Measurements from ENCODE around the gene RABGAP1L.

RABGAP1L gene

DNA sequence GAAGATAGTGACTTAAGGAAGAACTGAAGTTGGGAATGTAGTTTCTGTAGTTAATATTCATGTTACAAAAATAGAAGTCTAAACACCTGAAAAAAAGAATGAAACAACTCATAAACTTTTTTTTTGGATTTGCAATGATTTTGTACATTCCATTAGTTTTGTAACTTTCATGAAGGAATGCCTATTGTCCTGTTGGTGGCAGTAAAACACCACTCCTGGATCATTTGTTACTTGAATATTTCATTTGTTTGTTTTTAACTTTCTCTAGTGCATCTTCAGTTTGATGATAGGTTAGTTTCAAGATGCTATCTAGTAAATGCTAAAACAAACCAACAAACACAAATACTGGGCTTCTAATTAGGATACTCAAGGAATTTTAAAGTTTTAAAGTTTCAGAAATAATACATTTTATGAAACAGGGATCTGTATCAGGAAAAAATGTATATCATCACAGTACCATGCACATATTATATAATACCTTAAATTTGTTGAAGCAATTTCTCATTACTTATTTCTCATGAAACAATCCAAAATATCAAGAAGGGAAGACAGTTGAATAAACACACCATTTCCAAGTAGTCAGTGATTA is 610.7 kb downstream of the RABGAP1L start:
- TF ChIP-seq, protein P1, sequence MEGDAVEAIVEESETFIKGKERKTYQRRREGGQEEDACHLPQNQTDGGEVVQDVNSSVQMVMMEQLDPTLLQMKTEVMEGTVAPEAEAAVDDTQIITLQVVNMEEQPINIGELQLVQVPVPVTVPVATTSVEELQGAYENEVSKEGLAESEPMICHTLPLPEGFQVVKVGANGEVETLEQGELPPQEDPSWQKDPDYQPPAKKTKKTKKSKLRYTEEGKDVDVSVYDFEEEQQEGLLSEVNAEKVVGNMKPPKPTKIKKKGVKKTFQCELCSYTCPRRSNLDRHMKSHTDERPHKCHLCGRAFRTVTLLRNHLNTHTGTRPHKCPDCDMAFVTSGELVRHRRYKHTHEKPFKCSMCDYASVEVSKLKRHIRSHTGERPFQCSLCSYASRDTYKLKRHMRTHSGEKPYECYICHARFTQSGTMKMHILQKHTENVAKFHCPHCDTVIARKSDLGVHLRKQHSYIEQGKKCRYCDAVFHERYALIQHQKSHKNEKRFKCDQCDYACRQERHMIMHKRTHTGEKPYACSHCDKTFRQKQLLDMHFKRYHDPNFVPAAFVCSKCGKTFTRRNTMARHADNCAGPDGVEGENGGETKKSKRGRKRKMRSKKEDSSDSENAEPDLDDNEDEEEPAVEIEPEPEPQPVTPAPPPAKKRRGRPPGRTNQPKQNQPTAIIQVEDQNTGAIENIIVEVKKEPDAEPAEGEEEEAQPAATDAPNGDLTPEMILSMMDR (IDR thresholded peaks at IDR 0.05; ENCODE audit: insufficient read depth, missing control alignments): peak; percentile 97
- no peak for DNase-seq (ENCODE audit: insufficient read length, low spot score)
- peak; percentile 99 for FAIRE-seq

DNA sequence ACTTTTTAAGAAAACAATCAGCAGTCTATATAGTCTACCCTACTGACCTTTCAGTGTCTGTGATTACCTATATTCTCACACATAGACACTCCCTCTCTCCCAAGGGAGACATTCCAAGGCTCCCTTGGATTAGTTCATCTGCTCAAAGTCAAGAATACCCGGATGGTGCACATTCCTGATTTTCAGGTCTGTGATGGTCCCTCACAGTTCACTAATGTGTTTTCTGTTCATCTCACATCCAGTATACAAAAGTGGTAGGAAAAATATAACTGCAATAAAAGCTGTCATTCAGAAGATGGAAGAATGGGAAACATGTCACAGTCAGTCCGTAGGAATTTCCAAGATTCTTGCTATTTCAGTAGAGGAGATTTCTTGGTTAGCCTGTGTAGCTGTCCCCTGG is 616.3 kb downstream of the RABGAP1L start:
- TF ChIP-seq, protein P1 (IDR thresholded peaks at IDR 0.05; ENCODE audit: insufficient read depth, missing control alignments): no peak
- DNase-seq (ENCODE audit: insufficient read length, low spot score): no peak
- no peak for FAIRE-seq

DNA sequence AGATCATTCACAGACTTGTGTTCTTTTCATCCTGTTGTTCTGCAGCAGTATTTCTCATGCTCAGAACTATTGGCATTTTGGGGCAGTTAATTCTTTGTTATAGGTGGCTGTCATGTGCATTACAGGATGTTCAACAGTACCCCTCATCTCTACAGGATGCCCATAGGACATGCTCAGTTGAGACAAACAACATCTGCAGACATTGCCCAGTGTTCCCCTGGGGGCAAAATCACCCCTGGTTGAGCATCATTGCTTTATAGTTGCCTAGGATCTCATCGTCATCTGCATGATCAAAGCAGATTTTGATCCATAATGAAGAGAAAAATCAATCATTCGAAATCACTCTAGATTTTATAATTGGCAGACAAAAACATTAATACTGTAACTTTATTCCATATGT is 617.9 kb downstream of the RABGAP1L start:
- FAIRE-seq: peak; percentile 68
- TF ChIP-seq, protein P1 (IDR thresholded peaks at IDR 0.05; ENCODE audit: insufficient read depth, missing control alignments): no peak
- no peak for DNase-seq (ENCODE audit: insufficient read length, low spot score)

DNA sequence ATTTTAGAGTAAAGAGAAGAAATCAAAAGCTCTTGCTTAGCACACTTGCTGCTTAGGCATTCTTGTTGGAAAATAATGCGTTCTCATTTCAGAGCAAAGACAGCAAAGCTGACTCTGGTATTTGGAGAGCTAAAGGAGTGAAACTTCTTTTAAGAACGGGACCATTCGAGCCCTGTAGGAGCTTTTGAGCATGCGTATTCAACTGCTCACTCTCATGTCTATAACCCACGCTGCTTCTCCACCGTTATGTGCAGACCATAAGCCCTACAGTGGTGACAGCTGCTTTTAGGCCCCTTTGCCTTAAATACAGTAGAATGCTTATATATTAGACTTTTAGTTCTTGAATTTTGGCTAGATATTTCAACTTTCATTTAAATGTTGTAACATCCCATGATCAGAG is 626.2 kb downstream of the RABGAP1L start:
- FAIRE-seq (no peak), DNase-seq (ENCODE audit: insufficient read length, low spot score) (no peak)
- TF ChIP-seq, protein P1 (IDR thresholded peaks at IDR 0.05; ENCODE audit: insufficient read depth, missing control alignments): no peak

DNA sequence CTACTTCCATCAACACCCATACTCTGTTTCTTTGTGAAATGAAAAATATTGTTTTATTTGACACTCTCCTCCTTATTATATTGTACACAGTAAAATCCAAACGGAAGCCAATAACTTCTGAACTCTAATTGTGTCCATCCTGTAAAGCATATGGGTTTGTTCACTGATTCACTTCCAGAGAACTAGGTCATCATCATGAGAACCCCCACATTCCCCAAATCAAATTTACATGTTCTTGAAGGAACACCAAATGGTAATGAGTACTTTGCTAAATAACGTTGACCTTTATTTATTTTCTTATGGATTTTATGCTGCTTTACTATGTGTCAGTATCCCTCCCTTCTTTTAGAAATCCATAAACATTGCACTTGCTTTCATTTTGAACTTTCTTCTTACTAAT is 627.0 kb downstream of the RABGAP1L start:
- DNase-seq (ENCODE audit: insufficient read length, low spot score): no peak
- TF ChIP-seq, protein P1 (IDR thresholded peaks at IDR 0.05; ENCODE audit: insufficient read depth, missing control alignments): no peak
- peak; percentile 81 for FAIRE-seq

DNA sequence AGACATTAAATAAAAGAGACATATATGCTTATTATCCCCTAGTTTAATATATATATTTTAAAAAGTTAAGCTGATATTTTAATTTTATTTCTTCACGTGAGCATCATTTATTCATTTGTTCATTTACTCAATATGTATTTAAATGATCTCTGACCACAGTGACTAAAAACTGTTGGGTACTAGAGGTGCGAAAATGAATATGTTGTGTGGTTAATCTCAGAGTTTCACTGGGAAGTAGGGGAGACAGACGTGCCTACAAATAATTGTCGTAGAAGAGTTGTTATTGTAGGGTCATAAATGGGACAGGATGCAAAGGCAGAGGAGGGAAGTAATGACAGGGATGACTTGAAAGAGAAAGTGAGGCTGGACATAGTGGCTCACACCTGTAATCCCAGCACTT is 627.4 kb downstream of the RABGAP1L start:
- no peak for DNase-seq (ENCODE audit: insufficient read length, low spot score)
- TF ChIP-seq, protein P1 (IDR thresholded peaks at IDR 0.05; ENCODE audit: insufficient read depth, missing control alignments): no peak
- no peak for FAIRE-seq

DNA sequence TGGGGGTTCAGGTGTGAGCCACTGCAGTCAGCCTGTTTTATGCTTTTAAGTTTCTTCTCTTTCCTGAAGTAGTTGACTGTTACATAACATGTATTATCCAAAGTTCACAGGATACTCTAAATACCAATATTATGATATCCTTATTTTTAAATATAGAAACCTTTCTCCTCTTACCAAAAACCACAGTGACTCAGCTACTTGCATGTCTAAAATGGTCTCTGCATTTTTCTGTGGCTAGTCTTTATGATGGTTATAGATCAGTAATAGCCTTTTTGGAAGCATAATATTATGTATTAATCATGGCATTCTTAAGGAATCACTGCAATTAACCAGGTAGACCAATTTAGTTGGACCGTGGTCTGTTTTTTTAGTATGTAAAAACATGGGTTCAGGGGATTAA is 629.7 kb downstream of the RABGAP1L start:
- DNase-seq (ENCODE audit: insufficient read length, low spot score): no peak
- TF ChIP-seq, protein P1 (IDR thresholded peaks at IDR 0.05; ENCODE audit: insufficient read depth, missing control alignments): no peak
- FAIRE-seq: no peak
